ENCODE data around the gene COG4.

COG4 gene

GRCh38 chr16:70478912-70479341 lies 44.4 kb downstream of the COG4 start:
- no peak for DNase-seq (ENCODE audit: low spot score)

GRCh38 chr16:70478169-70478568 lies 45.2 kb downstream of the COG4 start:
- DNase-seq (ENCODE audit: low spot score) = no peak

GRCh38 chr16:70476272-70477020 lies 46.9 kb downstream of the COG4 start:
- no peak for DNase-seq (ENCODE audit: low spot score)

GRCh38 chr16:70475054-70475871 lies 48.1 kb downstream of the COG4 start:
- DNase-seq (ENCODE audit: low spot score) = no peak

GRCh38 chr16:70474320-70475053 lies 48.9 kb downstream of the COG4 start:
- no peak for DNase-seq (ENCODE audit: low spot score)

GRCh38 chr16:70473446-70474319 lies 49.7 kb downstream of the COG4 start:
- no peak for DNase-seq (ENCODE audit: low spot score)

GRCh38 chr16:70472786-70473433 lies 50.4 kb downstream of the COG4 start:
- no peak for DNase-seq (ENCODE audit: low spot score)

GRCh38 chr16:70470927-70471341 lies 52.4 kb downstream of the COG4 start:
- DNase-seq (ENCODE audit: low spot score) = peak; percentile 18

- no peak for DNase-seq (ENCODE audit: low spot score)
Observed at GRCh38 chr16:70470141-70470926, 53.0 kb downstream of the COG4 start.

GRCh38 chr16:70468776-70469525 lies 54.4 kb downstream of the COG4 start:
- no peak for DNase-seq (ENCODE audit: low spot score)

GRCh38 chr16:70467608-70468007 lies 55.7 kb downstream of the COG4 start:
- no peak for DNase-seq (ENCODE audit: low spot score)

- DNase-seq (ENCODE audit: low spot score) = no peak
Observed at GRCh38 chr16:70467113-70467512, 56.2 kb downstream of the COG4 start.

GRCh38 chr16:70466805-70467076 lies 56.6 kb downstream of the COG4 start:
- DNase-seq (ENCODE audit: low spot score) = no peak

GRCh38 chr16:70465999-70466804 lies 57.2 kb downstream of the COG4 start:
- no peak for DNase-seq (ENCODE audit: low spot score)

- no peak for DNase-seq (ENCODE audit: low spot score)
Observed at GRCh38 chr16:70463235-70463634, 60.1 kb downstream of the COG4 start.

GRCh38 chr16:70460737-70461261 lies 62.6 kb downstream of the COG4 start:
- DNase-seq (ENCODE audit: low spot score) = no peak

- no peak for DNase-seq (ENCODE audit: low spot score)
Observed at GRCh38 chr16:70457446-70458166, 65.7 kb downstream of the COG4 start.

- DNase-seq (ENCODE audit: low spot score) = peak; percentile 25
Observed at GRCh38 chr16:70455910-70456309, 67.4 kb downstream of the COG4 start.

Data from hematopoietic multipotent progenitor cell treated with erythropoietin and hydrocortisone succinate and interleukin-3 and kit ligand, for 15 days (in vitro differentiated cells).